Measurements from ENCODE around the gene NDUFAB1.

The NDUFAB1 gene

GRCh38 chr16:23570992-23571632 is 25.0 kb downstream of the NDUFAB1 start:
- no peak overlapping the region for H2BK5ac ChIP-seq (ENCODE audit: low read depth, low read length, poor library complexity, severe bottlenecking)
- no peak overlapping the region for H3K4me2 ChIP-seq (ENCODE audit: low read length, poor library complexity, severe bottlenecking)
- no peak overlapping the region for H3K9ac ChIP-seq (ENCODE audit: low read length)
- WGBS: 92% methylated on average over 8 of the region's 8 CpGs
- no peak overlapping the region for H3K4ac ChIP-seq (ENCODE audit: low read depth in 1 of 2, low read length in 2 of 2)
- H3K18ac ChIP-seq (ENCODE audit: low read depth in 1 of 2, low read length in 2 of 2): no peak overlapping the region
- H2AFZ ChIP-seq (ENCODE audit: low read depth, low read length): no peak overlapping the region
- no peak overlapping the region for H2BK15ac ChIP-seq (ENCODE audit: low read depth, poor library complexity, severe bottlenecking)
- no peak overlapping the region for H2BK12ac ChIP-seq (ENCODE audit: low read length in 2 of 2)
- H3K23ac ChIP-seq (ENCODE audit: low read length in 2 of 2): no peak overlapping the region
- H2AK5ac ChIP-seq (ENCODE audit: low read length, severe bottlenecking): no peak overlapping the region
- no peaks in the 10 kb centered on the region for H3K4me1 ChIP-seq (ENCODE audit: control insufficient read depth, insufficient read depth, low read depth, low read length)
- H3K27me3 ChIP-seq (ENCODE audit: control insufficient read depth in 1 of 2, insufficient read depth in 1 of 2, low read length in 2 of 2): no peaks in the 10 kb centered on the region
- H4K8ac ChIP-seq (ENCODE audit: low read length): no peak overlapping the region
- peaks cover 63 to 95% of the 10 kb centered on the region in 2 experiments for H3K36me3 ChIP-seq (ENCODE audit: control insufficient read depth in 1 of 2, insufficient read depth in 2 of 2, low read depth in 1 of 2, low read length in 2 of 2)
- H3K4me3 ChIP-seq (ENCODE audit: insufficient read depth in 1 of 2, low read depth in 1 of 2, low read length in 2 of 2): no peak overlapping the region
- DNase-seq: no peak
- no peaks in the 10 kb centered on the region for H3K9me3 ChIP-seq (ENCODE audit: control insufficient read depth, low read length)
- H2BK120ac ChIP-seq (ENCODE audit: low read depth, low read length): no peak overlapping the region
- no peak overlapping the region for H3K14ac ChIP-seq (ENCODE audit: low read length in 2 of 2)
- peaks cover 29% of the 10 kb centered on the region for H3K79me1 ChIP-seq (replicated peaks; ENCODE audit: low read length, poor library complexity, severe bottlenecking)
- H4K91ac ChIP-seq (ENCODE audit: low read length): no peak overlapping the region
- H3K27ac ChIP-seq (ENCODE audit: low read length, poor library complexity, severe bottlenecking): no peak overlapping the region

- H3K4me1 ChIP-seq (ENCODE audit: control insufficient read depth, insufficient read depth, low read depth, low read length): no peaks in the 10 kb centered on the region
- no peak overlapping the region for H2BK15ac ChIP-seq (ENCODE audit: low read depth, poor library complexity, severe bottlenecking)
- no peak overlapping the region for H3K4me2 ChIP-seq (ENCODE audit: low read length, poor library complexity, severe bottlenecking)
- H3K18ac ChIP-seq (ENCODE audit: low read depth in 1 of 2, low read length in 2 of 2): no peak overlapping the region
- H3K27ac ChIP-seq (ENCODE audit: low read length, poor library complexity, severe bottlenecking): no peak overlapping the region
- no peak overlapping the region for H4K8ac ChIP-seq (ENCODE audit: low read length)
- no peak overlapping the region for H2BK5ac ChIP-seq (ENCODE audit: low read depth, low read length, poor library complexity, severe bottlenecking)
- H3K23ac ChIP-seq (ENCODE audit: low read length in 2 of 2): no peak overlapping the region
- no peaks in the 10 kb centered on the region for H3K27me3 ChIP-seq (ENCODE audit: control insufficient read depth in 1 of 2, insufficient read depth in 1 of 2, low read length in 2 of 2)
- H3K4ac ChIP-seq (ENCODE audit: low read depth in 1 of 2, low read length in 2 of 2): no peak overlapping the region
- H3K14ac ChIP-seq (ENCODE audit: low read length in 2 of 2): no peak overlapping the region
- H3K9me3 ChIP-seq (ENCODE audit: control insufficient read depth, low read length): no peaks in the 10 kb centered on the region
- peaks cover 71 to 99% of the 10 kb centered on the region in 2 experiments for H3K36me3 ChIP-seq (ENCODE audit: control insufficient read depth in 1 of 2, insufficient read depth in 2 of 2, low read depth in 1 of 2, low read length in 2 of 2)
- 93% methylated on average over 3 of the region's 3 CpGs for WGBS
- peaks cover 46% of the 10 kb centered on the region for H3K79me1 ChIP-seq (replicated peaks; ENCODE audit: low read length, poor library complexity, severe bottlenecking)
- no peak overlapping the region for H2AFZ ChIP-seq (ENCODE audit: low read depth, low read length)
- no peak overlapping the region for H2BK12ac ChIP-seq (ENCODE audit: low read length in 2 of 2)
- no peak overlapping the region for H2AK5ac ChIP-seq (ENCODE audit: low read length, severe bottlenecking)
- no peak overlapping the region for H3K9ac ChIP-seq (ENCODE audit: low read length)
- H3K4me3 ChIP-seq (ENCODE audit: insufficient read depth in 1 of 2, low read depth in 1 of 2, low read length in 2 of 2): no peak overlapping the region
- no peak overlapping the region for H4K91ac ChIP-seq (ENCODE audit: low read length)
- no peak overlapping the region for H2BK120ac ChIP-seq (ENCODE audit: low read depth, low read length)
- no peak for DNase-seq
Observed at GRCh38 chr16:23567602-23568001, 28.5 kb downstream of the NDUFAB1 start.

- no peaks in the 10 kb centered on the region for H3K9me3 ChIP-seq (ENCODE audit: control insufficient read depth, low read length)
- no peak overlapping the region for H4K8ac ChIP-seq (ENCODE audit: low read length)
- DNase-seq: no peak
- no peak overlapping the region for H3K18ac ChIP-seq (ENCODE audit: low read depth in 1 of 2, low read length in 2 of 2)
- H2BK15ac ChIP-seq (ENCODE audit: low read depth, poor library complexity, severe bottlenecking): no peak overlapping the region
- no peaks in the 10 kb centered on the region for H3K4me1 ChIP-seq (ENCODE audit: control insufficient read depth, insufficient read depth, low read depth, low read length)
- no peak overlapping the region for H2AFZ ChIP-seq (ENCODE audit: low read depth, low read length)
- no peak overlapping the region for H2AK5ac ChIP-seq (ENCODE audit: low read length, severe bottlenecking)
- no peak overlapping the region for H2BK120ac ChIP-seq (ENCODE audit: low read depth, low read length)
- H3K4me2 ChIP-seq (ENCODE audit: low read length, poor library complexity, severe bottlenecking): no peak overlapping the region
- no peak overlapping the region for H2BK12ac ChIP-seq (ENCODE audit: low read length in 2 of 2)
- H3K27ac ChIP-seq (ENCODE audit: low read length, poor library complexity, severe bottlenecking): no peak overlapping the region
- peaks cover 42% of the 10 kb centered on the region for H3K79me1 ChIP-seq (replicated peaks; ENCODE audit: low read length, poor library complexity, severe bottlenecking)
- H3K23ac ChIP-seq (ENCODE audit: low read length in 2 of 2): no peak overlapping the region
- no peak overlapping the region for H3K4me3 ChIP-seq (ENCODE audit: insufficient read depth in 1 of 2, low read depth in 1 of 2, low read length in 2 of 2)
- no peak overlapping the region for H3K4ac ChIP-seq (ENCODE audit: low read depth in 1 of 2, low read length in 2 of 2)
- H3K36me3 ChIP-seq (ENCODE audit: control insufficient read depth in 1 of 2, insufficient read depth in 2 of 2, low read depth in 1 of 2, low read length in 2 of 2): peaks cover 68 to 99% of the 10 kb centered on the region in 2 experiments
- H3K14ac ChIP-seq (ENCODE audit: low read length in 2 of 2): no peak overlapping the region
- H2BK5ac ChIP-seq (ENCODE audit: low read depth, low read length, poor library complexity, severe bottlenecking): no peak overlapping the region
- H3K9ac ChIP-seq (ENCODE audit: low read length): no peak overlapping the region
- H4K91ac ChIP-seq (ENCODE audit: low read length): no peak overlapping the region
- WGBS: 96% methylated on average over 8 of the region's 8 CpGs
- H3K27me3 ChIP-seq (ENCODE audit: control insufficient read depth in 1 of 2, insufficient read depth in 1 of 2, low read length in 2 of 2): no peaks in the 10 kb centered on the region
Observed at GRCh38 chr16:23566724-23567123, 29.4 kb downstream of the NDUFAB1 start.

GRCh38 chr16:23564575-23565363 is 31.3 kb downstream of the NDUFAB1 start:
- no peak overlapping the region for H2BK15ac ChIP-seq (ENCODE audit: low read depth, poor library complexity, severe bottlenecking)

More at GRCh38 chr16:23564575-23565363, 31.3 kb downstream of the NDUFAB1 start:
- no peaks in the 10 kb centered on the region for H3K4me1 ChIP-seq (ENCODE audit: control insufficient read depth, insufficient read depth, low read depth, low read length)
- no peak overlapping the region for H2AFZ ChIP-seq (ENCODE audit: low read depth, low read length)
- H3K23ac ChIP-seq (ENCODE audit: low read length in 2 of 2): no peak overlapping the region
- no peak overlapping the region for H3K4me3 ChIP-seq (ENCODE audit: insufficient read depth in 1 of 2, low read depth in 1 of 2, low read length in 2 of 2)
- no peak overlapping the region for H3K4me2 ChIP-seq (ENCODE audit: low read length, poor library complexity, severe bottlenecking)
- no peak overlapping the region for H3K27ac ChIP-seq (ENCODE audit: low read length, poor library complexity, severe bottlenecking)
- H3K79me1 ChIP-seq (replicated peaks; ENCODE audit: low read length, poor library complexity, severe bottlenecking): peaks cover 47% of the 10 kb centered on the region
- H3K9me3 ChIP-seq (ENCODE audit: control insufficient read depth, low read length): no peaks in the 10 kb centered on the region
- peak overlapping the region; percentile 4 for H3K9ac ChIP-seq (ENCODE audit: low read length)
- H4K91ac ChIP-seq (ENCODE audit: low read length): no peak overlapping the region
- H3K14ac ChIP-seq (ENCODE audit: low read length in 2 of 2): no peak overlapping the region
- H3K36me3 ChIP-seq (ENCODE audit: control insufficient read depth in 1 of 2, insufficient read depth in 2 of 2, low read depth in 1 of 2, low read length in 2 of 2): peaks cover 59 to 99% of the 10 kb centered on the region in 2 experiments
- DNase-seq: no peak
- no peak overlapping the region for H2BK5ac ChIP-seq (ENCODE audit: low read depth, low read length, poor library complexity, severe bottlenecking)
- no peak overlapping the region for H2BK120ac ChIP-seq (ENCODE audit: low read depth, low read length)
- no peaks in the 10 kb centered on the region for H3K27me3 ChIP-seq (ENCODE audit: control insufficient read depth in 1 of 2, insufficient read depth in 1 of 2, low read length in 2 of 2)
- 98% methylated on average over 9 of the region's 9 CpGs for WGBS
- H2AK5ac ChIP-seq (ENCODE audit: low read length, severe bottlenecking): no peak overlapping the region
- no peak overlapping the region for H3K18ac ChIP-seq (ENCODE audit: low read depth in 1 of 2, low read length in 2 of 2)
- H2BK12ac ChIP-seq (ENCODE audit: low read length in 2 of 2): no peak overlapping the region
- H4K8ac ChIP-seq (ENCODE audit: low read length): no peak overlapping the region
- no peak overlapping the region for H3K4ac ChIP-seq (ENCODE audit: low read depth in 1 of 2, low read length in 2 of 2)

All from mesenchymal stem cell (in vitro differentiated cells and primary cell).